H9 (cell line): ENCODE results near the gene SLC22A3. TPM values are rescaled to one million over a fixed set of nuclear protein-coding genes. Genes with fewer than 3 reads are reported as not detected.

ENCODE experiments used
- DNase-seq: peaks from one replicate; pipeline ENCODE4 v3.0.0-alpha.2; 2017
- H2AFZ ChIP-seq: one replicate; pipeline ENCODE4 v1.6.1; 2013; ENCODE audit warnings: mild to moderate bottlenecking, low read length, control low read depth, moderate library complexity
- H2AK5ac ChIP-seq: 2 replicates; pipeline ENCODE4 v1.6.1; 2013; ENCODE audit warnings: low read length, control low read depth, mixed read lengths; ENCODE audit not compliant: insufficient read length
- H2BK120ac ChIP-seq: one replicate; pipeline ENCODE4 v1.6.1; 2013; ENCODE audit warnings: low read depth, mild to moderate bottlenecking, low read length, control low read depth, inconsistent platforms; ENCODE audit not compliant: poor library complexity, severe bottlenecking
- H2BK12ac ChIP-seq: 2 replicates; pipeline ENCODE4 v1.6.1; 2013; ENCODE audit warnings: low read length, control low read depth, mixed read lengths, low read depth; ENCODE audit not compliant: insufficient read length
- H2BK15ac ChIP-seq: 2 replicates; pipeline ENCODE4 v1.6.1; 2013; ENCODE audit warnings: low read depth, low read length, control low read depth
- H2BK20ac ChIP-seq: one replicate; pipeline ENCODE4 v1.6.1; 2013; ENCODE audit warnings: low read depth, mild to moderate bottlenecking, low read length, control low read depth, inconsistent platforms; ENCODE audit not compliant: poor library complexity, severe bottlenecking
- H2BK5ac ChIP-seq: 2 replicates; pipeline ENCODE4 v1.6.1; 2013; ENCODE audit warnings: low read length, control low read depth, mixed read lengths; ENCODE audit not compliant: insufficient read length
- H3K14ac ChIP-seq: 2 replicates; pipeline ENCODE4 v1.6.1; 2013; ENCODE audit warnings: low read length, control low read depth; ENCODE audit not compliant: insufficient read depth
- H3K18ac ChIP-seq: 2 replicates; pipeline ENCODE4 v1.6.1; 2013; ENCODE audit warnings: low read depth, mild to moderate bottlenecking, mixed read lengths, low read length, control low read depth; ENCODE audit not compliant: insufficient read length
- H3K23ac ChIP-seq: 2 replicates; pipeline ENCODE4 v1.6.1; 2013; ENCODE audit warnings: low read length, control low read depth, mixed read lengths, low read depth; ENCODE audit not compliant: insufficient read length
- H3K23me2 ChIP-seq: 2 replicates; pipeline ENCODE4 v1.6.1; 2013; ENCODE audit warnings: low read depth, mild to moderate bottlenecking, mixed read lengths, low read length, control low read depth; ENCODE audit not compliant: insufficient read length, poor library complexity, severe bottlenecking
- H3K27ac ChIP-seq: 2 replicates; pipeline ENCODE4 v1.5.1; 2013; ENCODE audit warnings: low read length, control low read depth, mixed read lengths, low read depth; ENCODE audit not compliant: insufficient read length
- H3K27me3 ChIP-seq: 2 replicates; pipeline ENCODE4 v1.6.1; 2013; ENCODE audit warnings: low read length, control low read depth, inconsistent platforms; ENCODE audit not compliant: insufficient read depth
- H3K4ac ChIP-seq: 2 replicates; pipeline ENCODE4 v1.6.1; 2013; ENCODE audit warnings: low read depth, mild to moderate bottlenecking, control low read depth, inconsistent platforms, low read length, moderate library complexity
- H3K4me1 ChIP-seq: 2 replicates; pipeline ENCODE4 v1.6.1; 2013; ENCODE audit warnings: low read length, control low read depth, inconsistent platforms; ENCODE audit not compliant: insufficient read depth
- H3K4me2 ChIP-seq: 2 replicates; pipeline ENCODE4 v1.6.1; 2013; ENCODE audit warnings: low read length, control low read depth, mixed read lengths; ENCODE audit not compliant: insufficient read length, insufficient read depth
- H3K56ac ChIP-seq: 2 replicates; pipeline ENCODE4 v1.6.1; 2013; ENCODE audit warnings: low read depth, mild to moderate bottlenecking, mixed read lengths, low read length, control low read depth; ENCODE audit not compliant: insufficient read length
- H3K79me1 ChIP-seq: 2 replicates; pipeline ENCODE4 v1.6.1; 2013; ENCODE audit warnings: low read depth, mild to moderate bottlenecking, moderate library complexity, low read length, control low read depth, inconsistent platforms; ENCODE audit not compliant: insufficient read depth, poor library complexity, severe bottlenecking
- H3K79me2 ChIP-seq: 2 replicates; pipeline ENCODE4 v1.6.1; 2013; ENCODE audit warnings: low read length, control low read depth, inconsistent platforms; ENCODE audit not compliant: insufficient read depth
- H3K9ac ChIP-seq: 2 replicates; pipeline ENCODE4 v1.6.1; 2013; ENCODE audit warnings: low read length, control low read depth, mixed read lengths; ENCODE audit not compliant: insufficient read length; ENCODE audit errors: extremely low read depth
- H3K9me3 ChIP-seq: one replicate; pipeline ENCODE4 v1.6.1; 2013; ENCODE audit warnings: low read depth, low read length, inconsistent platforms; ENCODE audit not compliant: control insufficient read depth
- H3T11ph ChIP-seq: one replicate; pipeline ENCODE4 v1.6.1; 2013; ENCODE audit warnings: mild to moderate bottlenecking, low read length, control low read depth, inconsistent platforms
- H4K20me1 ChIP-seq: one replicate; pipeline ENCODE4 v1.6.1; 2013; ENCODE audit not compliant: control insufficient read depth, insufficient read length, insufficient read depth
- H4K5ac ChIP-seq: 2 replicates; pipeline ENCODE4 v1.6.1; 2013; ENCODE audit warnings: low read depth, mild to moderate bottlenecking, mixed read lengths, low read length, control low read depth; ENCODE audit not compliant: insufficient read length
- H4K8ac ChIP-seq: replicated peaks from 2 replicates; pipeline ENCODE4 v1.6.1; 2013; ENCODE audit warnings: low read length, control low read depth, mixed read lengths, low read depth; ENCODE audit not compliant: insufficient read length
- H4K91ac ChIP-seq: 2 replicates; pipeline ENCODE4 v1.6.1; 2013; ENCODE audit warnings: low read depth, mild to moderate bottlenecking, moderate library complexity, mixed read lengths, low read length, control low read depth; ENCODE audit not compliant: insufficient read length
- H3K27ac Mint-ChIP-seq, 3 experiments: 2 replicates in 2 of 3; 3 replicates in 1 of 3; pipeline ENCODE4 v1.8.0; 2020 to 2021; ENCODE audit warnings: mixed read lengths in 3 of 3, mild to moderate bottlenecking in 1 of 3, moderate library complexity in 1 of 3
- H3K27me3 Mint-ChIP-seq: 2 replicates; pipeline ENCODE4 v1.8.0; 2021; ENCODE audit warnings: low read depth, mild to moderate bottlenecking, moderate library complexity, mixed read lengths
- H3K36me3 Mint-ChIP-seq, 3 experiments: 2 replicates in 2 of 3; 3 replicates in 1 of 3; pipeline ENCODE4 v1.8.0; 2020 to 2021; ENCODE audit warnings: low read depth in 3 of 3, mixed read lengths in 3 of 3; ENCODE audit not compliant: insufficient read depth in 1 of 3
- H3K4me1 Mint-ChIP-seq, 2 experiments: 2 replicates each; pipeline ENCODE4 v1.8.0; 2020; ENCODE audit warnings: mixed read lengths in 2 of 2
- H3K4me3 Mint-ChIP-seq, 2 experiments: 2 replicates in 1 of 2; 3 replicates in 1 of 2; pipeline ENCODE4 v1.8.0; 2020 to 2021; ENCODE audit warnings: mild to moderate bottlenecking in 2 of 2, mixed read lengths in 2 of 2, moderate library complexity in 1 of 2
- H3K9me3 Mint-ChIP-seq, 2 experiments: 2 replicates in 1 of 2; 3 replicates in 1 of 2; pipeline ENCODE4 v1.8.0; 2020; ENCODE audit warnings: mild to moderate bottlenecking in 2 of 2, mixed read lengths in 2 of 2, moderate library complexity in 1 of 2
- WGBS: extraction: QIAGEN DNeasy Blood & Tissue Kit; methylation state at CpG from one replicate; pipeline ENCODE4 v1.1.7; 2013; ENCODE audit warnings: missing lambda C conversion rate, low lambda C conversion rate, mixed read lengths; ENCODE audit not compliant: insufficient read length; ENCODE audit errors: extremely low coverage; 5-methylcytosine and 5-hydroxymethylcytosine counted together
- total RNA-seq: library from RNA; stranded (reverse); gene quantifications from 2 replicates; pipeline ENCODE4 v1.2.1, GENCODE V29; 2021
- TF ChIP-seq, protein P1 (sequence below): fragments of 200-600 bp; sonication (generic); conservative IDR thresholded peaks from 3 replicates; pipeline ENCODE4 v1.8.0; 2021; ENCODE audit warnings: antibody characterized with exemption, mild to moderate bottlenecking

SLC22A3 gene
- total RNA-seq, 1 experiment from 2014 or later, result 2.7 TPM

DNA sequence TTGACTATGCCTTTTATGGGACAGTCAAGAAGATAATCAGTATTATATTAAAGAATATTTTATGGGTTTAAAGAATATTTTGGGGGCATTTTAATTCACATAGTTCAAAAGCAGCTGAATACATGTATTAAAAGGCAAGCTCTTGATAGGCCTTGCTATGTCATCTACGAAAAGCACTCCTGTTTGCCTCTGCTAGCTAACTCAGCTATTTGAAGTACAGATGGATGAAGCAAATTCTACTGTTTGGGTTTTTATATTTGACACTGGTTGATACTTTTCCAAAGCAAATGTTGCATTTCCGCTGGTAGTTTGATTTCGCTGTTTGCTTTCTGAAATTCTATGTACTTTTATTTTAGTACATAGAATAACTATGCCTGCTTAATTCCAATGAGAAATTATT, 47.0 kb downstream of the SLC22A3 start:
- Mint-ChIP-seq H3K27me3 (no peaks in the 10 kb centered on the region), H3K27ac (no peak overlapping the region), H3K9me3 (peaks cover 0 to 4% of the 10 kb centered on the region in 2 experiments; a peak in 2 of 5 replicates), H3K4me3 (no peak overlapping the region), H3K4me1 (peaks cover 11 to 13% of the 10 kb centered on the region in 2 experiments), H3K36me3 (peaks cover 0 to 10% (median 2%) of the 10 kb centered on the region in 3 experiments; a peak in 4 of 7 replicates)
- Histone ChIP-seq H3K4me2 (no peak overlapping the region), H3K9ac (no peak overlapping the region), H3T11ph (no peak overlapping the region), H3K23ac (no peak overlapping the region), H3K27me3 (no peaks in the 10 kb centered on the region), H2BK20ac (no peak overlapping the region), H4K8ac (no peak overlapping the region), H3K9me3 (no peaks in the 10 kb centered on the region), H3K27ac (no peak overlapping the region), H2AK5ac (no peak overlapping the region), H3K79me1 (no peaks in the 10 kb centered on the region), H3K4ac (no peak overlapping the region), H2BK120ac (no peak overlapping the region), H3K18ac (no peak overlapping the region), H2BK12ac (no peak overlapping the region), H2AFZ (no peak overlapping the region), H3K56ac (no peak overlapping the region), H4K20me1 (no peaks in the 10 kb centered on the region), H4K91ac (no peak overlapping the region), H2BK5ac (no peak overlapping the region), H3K23me2 (no peaks in the 10 kb centered on the region), H4K5ac (no peak overlapping the region), H2BK15ac (no peak overlapping the region), H3K14ac (no peak overlapping the region), H3K4me1 (no peaks in the 10 kb centered on the region), H3K79me2 (no peaks in the 10 kb centered on the region)
- TF ChIP-seq, protein P1, sequence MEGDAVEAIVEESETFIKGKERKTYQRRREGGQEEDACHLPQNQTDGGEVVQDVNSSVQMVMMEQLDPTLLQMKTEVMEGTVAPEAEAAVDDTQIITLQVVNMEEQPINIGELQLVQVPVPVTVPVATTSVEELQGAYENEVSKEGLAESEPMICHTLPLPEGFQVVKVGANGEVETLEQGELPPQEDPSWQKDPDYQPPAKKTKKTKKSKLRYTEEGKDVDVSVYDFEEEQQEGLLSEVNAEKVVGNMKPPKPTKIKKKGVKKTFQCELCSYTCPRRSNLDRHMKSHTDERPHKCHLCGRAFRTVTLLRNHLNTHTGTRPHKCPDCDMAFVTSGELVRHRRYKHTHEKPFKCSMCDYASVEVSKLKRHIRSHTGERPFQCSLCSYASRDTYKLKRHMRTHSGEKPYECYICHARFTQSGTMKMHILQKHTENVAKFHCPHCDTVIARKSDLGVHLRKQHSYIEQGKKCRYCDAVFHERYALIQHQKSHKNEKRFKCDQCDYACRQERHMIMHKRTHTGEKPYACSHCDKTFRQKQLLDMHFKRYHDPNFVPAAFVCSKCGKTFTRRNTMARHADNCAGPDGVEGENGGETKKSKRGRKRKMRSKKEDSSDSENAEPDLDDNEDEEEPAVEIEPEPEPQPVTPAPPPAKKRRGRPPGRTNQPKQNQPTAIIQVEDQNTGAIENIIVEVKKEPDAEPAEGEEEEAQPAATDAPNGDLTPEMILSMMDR, result no peak
- no peak for DNase-seq
- no CpG with 5 or more reads among the region's 3 CpGs for WGBS
